HK-2 (cell line): ENCODE results near the gene GLE1.
"Not testable (repeated sequence)": the region's sequence is repeated elsewhere in the genome, so short reads cannot be mapped to it uniquely, and the experiment has no call there.

Experiments used
- DNase-seq: peaks from one replicate; pipeline ENCODE4 v3.0.0-alpha.2; 2018; ENCODE audit not compliant: unreplicated experiment

Gene GLE1

DNA sequence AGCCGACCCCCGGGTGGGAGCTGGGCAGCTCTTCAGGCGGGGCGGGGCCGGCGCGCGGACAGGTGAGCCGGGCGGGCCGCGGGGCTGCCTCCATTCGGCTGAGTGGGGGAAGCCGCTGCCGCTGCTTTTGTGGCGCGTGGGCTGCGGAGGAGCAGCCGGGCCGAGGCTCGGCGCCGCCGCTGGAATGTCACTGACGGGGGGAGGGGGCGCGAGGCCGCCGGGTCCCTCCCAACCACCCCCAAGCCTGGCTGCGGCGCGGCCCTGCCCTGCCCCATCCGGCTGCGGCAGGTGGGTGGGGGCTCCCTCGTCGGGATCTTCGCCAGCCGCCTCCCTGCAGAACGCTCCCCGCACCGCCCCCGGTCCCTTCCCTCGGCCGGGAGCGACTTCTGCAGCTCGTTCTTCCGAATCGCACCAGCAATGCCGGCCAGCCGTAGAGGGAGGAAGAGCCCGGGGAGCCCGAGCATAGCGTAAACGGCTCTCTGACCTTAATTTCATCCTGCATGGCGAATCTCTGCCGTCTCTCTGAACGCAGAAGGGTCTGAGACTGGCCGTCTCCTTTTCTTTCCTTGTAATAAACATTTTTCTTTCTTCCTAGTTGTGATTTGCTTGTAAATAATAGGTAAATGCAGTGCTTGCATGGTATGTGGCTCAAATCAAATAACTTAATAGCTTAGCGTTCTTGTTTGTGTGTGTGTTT, 48.4 kb downstream of the GLE1 start:
- no peak for DNase-seq

DNA sequence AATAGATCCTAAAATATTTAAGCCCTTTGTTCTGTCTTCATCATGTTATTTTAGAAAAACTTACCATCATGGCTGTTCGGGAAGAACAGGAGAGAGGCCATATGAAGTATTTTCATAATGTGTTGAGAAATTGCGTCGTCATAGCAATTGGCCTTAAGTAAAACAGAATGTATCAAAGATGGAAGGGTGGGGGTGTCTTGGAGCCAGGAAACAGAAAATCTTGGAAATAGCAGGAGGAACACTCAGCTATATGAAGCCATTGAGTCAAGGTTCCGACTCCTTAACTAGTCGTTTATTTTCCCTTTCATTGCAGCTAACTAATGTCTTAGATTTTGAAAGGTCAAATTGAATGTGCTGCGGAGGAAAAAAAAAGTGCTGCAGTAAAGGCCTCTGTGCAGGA, 49.2 kb downstream of the GLE1 start:
- no peak for DNase-seq

- peak; percentile 78 for DNase-seq
Measured at GRCh38 chr9:128554155-128554862, 49.8 kb downstream of the GLE1 start.

- peak; percentile 36 for DNase-seq
Measured at GRCh38 chr9:128555180-128555721, 50.7 kb downstream of the GLE1 start.

DNA sequence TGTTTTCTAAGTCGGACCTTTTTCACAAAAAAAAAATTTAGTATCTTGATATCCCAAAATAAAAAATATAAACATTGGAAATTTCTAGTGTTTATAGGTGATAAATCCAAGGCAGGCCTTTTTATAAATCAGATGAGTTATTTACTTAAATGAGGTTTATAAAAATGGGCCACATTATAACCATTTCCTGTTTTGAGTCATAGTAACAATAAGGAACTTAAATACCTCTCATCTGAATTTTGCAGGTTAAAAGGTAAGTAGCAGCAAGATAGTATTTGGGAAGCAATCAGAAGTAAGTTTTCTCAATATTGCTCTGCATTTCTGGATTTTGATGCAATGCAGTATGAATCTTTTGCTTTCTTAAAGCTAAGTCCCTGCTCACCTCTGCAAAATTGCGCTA, 51.8 kb downstream of the GLE1 start:
- DNase-seq = no peak

- DNase-seq = no peak
Measured at GRCh38 chr9:128556926-128557634, 52.6 kb downstream of the GLE1 start.

DNA sequence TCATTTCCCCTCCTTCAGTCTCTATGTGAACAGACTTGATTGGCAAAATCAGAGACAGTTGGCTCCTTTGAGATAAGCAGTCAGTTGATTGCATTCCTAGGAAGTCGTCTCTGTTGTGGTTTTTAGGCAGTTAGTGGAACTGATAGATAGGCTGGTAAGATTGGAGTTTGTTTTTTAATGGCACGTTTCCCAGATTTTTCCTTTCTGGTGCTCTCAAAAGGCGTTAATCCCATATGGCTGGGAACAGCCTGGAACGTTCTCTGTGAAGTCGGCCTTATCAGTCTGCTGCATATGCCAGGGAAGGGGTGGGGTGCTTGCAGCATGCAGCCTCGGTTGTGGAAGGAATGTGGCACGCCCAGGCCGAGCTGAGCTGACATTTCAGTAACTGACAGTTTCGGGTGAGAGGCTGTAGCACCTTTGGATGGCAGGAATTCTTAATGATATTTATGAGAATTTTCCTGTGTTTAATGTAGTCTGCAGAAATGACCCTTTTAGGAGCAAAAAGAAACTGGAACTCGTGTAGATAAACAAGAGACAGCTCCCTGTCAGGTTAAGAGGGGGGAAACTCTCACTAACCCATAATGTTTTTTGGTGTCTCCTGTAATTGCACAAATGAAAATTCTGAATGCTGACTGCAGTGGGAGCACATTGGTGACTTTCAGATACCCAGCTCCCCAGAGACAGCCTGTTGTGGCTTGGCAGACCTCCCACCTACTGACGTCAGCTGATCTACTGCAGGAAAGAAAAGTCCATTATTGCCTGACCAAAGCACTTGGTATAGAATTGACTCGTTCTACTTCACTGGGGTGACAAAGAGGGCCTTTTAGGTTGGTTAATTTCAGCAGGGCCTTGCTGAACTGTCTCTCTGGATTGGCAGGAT, 54.2 kb downstream of the GLE1 start:
- peak; percentile 64 for DNase-seq

- no peak for DNase-seq
Measured at GRCh38 chr9:128565578-128565977, 61.1 kb downstream of the GLE1 start.

GRCh38 chr9:128568470-128569078, 64.1 kb downstream of the GLE1 start:
- no peak for DNase-seq

- no peak for DNase-seq
Measured at GRCh38 chr9:128575469-128575868, 71.0 kb downstream of the GLE1 start.

DNA sequence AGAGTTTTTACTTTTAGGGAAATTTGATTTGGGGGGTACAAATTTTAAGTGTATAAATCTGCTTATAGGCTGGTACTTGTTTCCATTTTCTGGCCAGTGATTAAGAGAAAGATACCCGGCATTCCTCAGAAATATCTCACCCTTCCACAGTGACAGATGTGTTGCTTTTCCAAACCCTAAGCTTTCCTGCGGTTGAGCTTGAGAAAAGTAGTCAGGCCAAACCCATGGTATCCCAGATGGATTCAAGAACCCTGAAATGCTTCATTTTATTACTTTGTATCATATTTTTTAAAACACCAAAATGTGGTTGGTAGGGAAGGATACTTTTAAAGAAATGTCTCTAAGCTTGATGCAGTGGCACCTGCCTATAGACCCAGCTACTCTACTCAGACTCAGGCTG, 71.4 kb downstream of the GLE1 start:
- no peak for DNase-seq

- DNase-seq = no peak
Measured at GRCh38 chr9:128577206-128577605, 72.7 kb downstream of the GLE1 start.

DNA sequence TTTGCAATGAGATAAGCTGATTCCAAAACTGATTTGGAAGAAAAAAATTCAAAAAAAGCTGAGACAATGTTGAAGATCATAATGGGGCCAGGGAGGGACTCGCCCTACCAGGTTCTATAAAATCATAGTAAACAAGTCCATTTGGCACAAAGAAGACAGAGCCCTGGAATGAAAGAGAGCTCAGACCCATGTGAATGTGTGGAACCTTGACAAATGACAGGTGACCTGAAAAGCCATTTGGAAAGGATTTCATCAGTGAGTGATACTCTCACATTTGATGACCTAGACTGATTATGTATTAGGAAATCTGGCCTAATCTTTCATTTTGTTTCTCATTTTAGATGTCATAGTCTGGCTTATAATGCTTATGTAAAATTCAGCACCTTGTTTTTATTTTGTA, 74.7 kb downstream of the GLE1 start:
- DNase-seq = no peak

GRCh38 chr9:128580731-128581130, 76.2 kb downstream of the GLE1 start:
- no peak for DNase-seq

- not testable (repeated sequence) for DNase-seq
Measured at GRCh38 chr9:128585155-128585554, 80.6 kb downstream of the GLE1 start.

DNA sequence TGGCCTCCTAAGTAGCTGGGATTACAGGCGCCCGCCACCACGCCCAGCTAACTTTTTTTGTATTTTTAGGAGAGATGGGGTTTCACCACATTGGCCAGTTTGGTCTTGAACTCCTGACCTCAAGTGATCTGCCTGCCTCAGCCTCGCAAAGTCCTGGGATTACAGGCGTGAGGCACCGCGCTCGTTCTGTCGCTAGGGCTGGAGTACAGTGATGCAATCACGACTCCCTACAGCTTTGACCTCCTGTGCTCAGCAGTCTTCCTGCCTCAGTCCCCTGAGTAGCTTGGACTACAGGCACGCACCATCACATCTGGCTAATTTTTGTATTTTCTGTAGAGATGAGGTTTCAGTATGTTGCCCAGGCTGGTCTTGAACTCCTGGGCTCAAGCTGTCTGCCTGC, 82.4 kb downstream of the GLE1 start:
- DNase-seq = not testable (repeated sequence)

GRCh38 chr9:128587453-128587852, 82.9 kb downstream of the GLE1 start:
- DNase-seq = no peak

DNA sequence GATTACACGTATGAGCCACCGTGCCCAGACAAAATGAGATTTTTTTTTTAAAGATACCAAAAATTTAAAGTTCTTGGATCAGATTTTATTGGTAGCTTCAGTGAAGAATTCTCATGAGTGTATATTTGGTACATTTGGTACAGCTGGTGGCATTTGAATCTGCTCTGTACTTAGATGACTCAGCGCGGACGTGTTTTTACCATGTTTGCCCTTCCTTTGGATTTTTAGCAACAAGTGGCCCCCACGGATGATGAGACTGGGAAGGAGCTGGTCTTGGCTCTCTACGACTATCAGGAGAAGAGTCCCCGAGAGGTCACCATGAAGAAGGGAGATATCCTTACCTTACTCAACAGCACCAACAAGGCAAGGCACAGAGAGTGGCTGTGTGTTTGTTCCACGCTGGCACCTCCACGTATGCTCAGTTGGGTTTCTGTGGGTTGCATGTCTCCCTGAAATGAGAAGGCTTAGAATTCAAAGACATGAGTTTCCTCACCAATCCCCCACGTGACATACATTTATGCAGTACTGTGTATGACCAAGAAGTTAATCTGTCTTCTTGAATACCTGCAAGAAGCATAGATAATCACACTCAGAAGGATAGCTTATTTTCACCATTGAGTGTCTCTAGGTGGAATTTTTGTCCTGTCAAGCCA, 84.2 kb downstream of the GLE1 start:
- no peak for DNase-seq
